HG03139 (cell line): Measurements from ENCODE around the gene SLC16A10.

Experiments used
- ATAC-seq: cut with Tn5 transposase; IDR thresholded peaks from one replicate; pipeline ENCODE4 v1.9.1; 2021; ENCODE audit not compliant: unreplicated experiment

Gene SLC16A10

DNA sequence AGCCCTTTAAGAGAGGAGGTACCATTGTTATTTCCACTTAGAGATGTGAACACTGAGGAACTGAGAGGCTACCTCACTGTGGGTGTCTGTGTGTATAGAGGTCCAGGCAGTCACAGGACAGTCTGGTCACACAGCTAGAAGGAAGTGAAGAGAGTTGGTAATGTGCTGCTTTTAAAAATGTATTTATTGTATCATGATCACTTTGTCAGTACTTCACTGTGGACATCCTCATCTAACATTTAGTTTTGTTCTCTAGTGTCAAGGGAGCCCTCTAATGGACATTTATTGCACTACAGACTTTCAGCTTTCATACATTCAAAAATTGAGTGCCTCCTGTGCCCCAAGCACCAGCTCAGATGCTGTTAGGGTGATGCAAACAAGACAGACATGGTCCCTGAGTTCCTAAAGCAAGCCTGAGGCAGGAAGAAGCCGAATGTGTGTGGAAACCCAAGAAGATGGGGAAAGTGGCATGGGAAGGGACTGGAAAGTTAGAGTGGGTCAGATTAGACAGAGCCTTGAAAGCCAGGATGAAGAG lies 123.0 kb downstream of the SLC16A10 start:
- no peak for ATAC-seq

DNA sequence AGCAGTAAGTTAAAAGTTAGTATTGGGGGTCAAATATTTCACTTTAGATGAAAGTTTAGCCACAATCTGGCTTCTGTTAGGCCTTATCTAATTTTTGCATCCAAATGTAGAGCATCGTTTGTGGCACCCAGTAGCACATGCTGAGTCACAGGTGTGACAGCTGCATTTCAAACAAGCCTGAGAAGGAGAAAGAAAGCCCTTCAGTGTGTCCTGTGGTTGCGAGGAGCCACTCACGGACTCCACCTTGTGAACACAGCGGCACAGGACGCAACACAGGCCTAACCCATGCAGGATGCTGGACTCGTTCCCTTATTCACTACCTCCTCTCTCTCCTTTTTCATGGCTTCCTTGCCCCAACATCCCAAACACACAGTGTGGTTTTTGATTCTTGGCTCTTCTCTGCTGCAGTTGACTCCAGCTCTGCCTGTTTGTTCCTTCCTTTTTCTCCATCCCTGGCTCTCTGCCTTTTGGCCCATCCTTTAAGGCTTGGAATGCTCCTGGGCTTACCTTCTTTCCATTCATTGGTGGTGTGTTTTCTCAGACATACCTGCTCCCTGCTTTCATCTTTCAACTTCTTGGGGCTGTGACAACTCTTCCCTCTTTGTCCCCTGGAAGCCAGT lies 124.2 kb downstream of the SLC16A10 start:
- no peak for ATAC-seq

DNA sequence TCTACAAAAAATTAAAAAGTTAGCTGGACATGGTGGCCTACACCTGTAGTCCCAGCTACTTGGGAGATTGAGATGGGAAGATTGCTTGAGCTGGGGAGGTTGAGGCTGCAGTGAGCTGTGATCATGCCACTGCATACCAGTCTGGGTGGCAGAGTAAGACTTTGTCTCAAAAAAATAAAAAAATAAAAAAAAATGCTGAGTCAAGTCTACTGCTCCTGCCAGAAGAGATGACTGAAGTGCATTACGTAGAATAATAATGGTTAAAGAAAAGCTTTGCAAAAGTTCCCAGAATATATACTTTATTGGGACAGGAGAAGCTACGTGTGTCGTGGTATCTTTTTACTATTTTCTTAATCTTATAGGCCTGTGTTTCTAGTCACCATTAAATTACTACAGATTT lies 125.3 kb downstream of the SLC16A10 start:
- no peak for ATAC-seq

DNA sequence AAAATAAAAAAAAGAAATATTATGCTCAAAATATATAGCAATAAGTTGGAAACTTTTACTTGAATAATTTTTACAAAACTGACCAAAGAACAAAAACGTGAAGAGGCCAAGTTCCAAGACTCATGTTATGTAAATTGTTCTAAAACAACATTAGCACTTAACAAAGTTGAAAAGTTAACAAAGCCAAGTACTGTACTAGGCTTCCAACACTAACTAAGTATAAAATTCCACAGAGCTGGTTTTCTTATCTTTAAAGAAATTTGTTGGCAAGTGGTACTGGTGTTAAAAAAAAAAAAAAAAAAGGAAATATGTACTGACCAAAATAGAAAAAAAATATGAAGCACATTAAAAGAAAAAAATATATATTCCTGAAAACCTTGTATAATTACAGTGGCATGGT lies 127.8 kb downstream of the SLC16A10 start:
- no peak for ATAC-seq

DNA sequence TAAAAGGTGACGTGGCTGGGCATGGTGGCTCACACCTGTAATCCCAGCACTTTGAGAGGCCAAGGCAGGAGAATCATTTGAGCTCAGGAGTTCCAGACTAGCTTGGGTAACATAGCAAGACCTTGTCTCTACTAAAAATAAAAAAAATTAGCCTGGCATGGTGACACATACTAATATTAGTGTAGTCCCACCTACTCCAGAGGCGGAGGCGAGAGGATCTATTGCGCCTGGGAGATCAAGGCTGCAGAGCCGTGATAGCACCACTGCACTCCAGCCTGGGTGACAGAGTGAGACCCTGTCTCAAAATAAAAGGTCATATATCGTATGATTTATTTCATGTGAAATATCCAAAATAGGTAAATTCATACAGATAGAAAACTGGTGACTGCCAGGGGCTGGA lies 132.5 kb downstream of the SLC16A10 start:
- ATAC-seq: no peak

DNA sequence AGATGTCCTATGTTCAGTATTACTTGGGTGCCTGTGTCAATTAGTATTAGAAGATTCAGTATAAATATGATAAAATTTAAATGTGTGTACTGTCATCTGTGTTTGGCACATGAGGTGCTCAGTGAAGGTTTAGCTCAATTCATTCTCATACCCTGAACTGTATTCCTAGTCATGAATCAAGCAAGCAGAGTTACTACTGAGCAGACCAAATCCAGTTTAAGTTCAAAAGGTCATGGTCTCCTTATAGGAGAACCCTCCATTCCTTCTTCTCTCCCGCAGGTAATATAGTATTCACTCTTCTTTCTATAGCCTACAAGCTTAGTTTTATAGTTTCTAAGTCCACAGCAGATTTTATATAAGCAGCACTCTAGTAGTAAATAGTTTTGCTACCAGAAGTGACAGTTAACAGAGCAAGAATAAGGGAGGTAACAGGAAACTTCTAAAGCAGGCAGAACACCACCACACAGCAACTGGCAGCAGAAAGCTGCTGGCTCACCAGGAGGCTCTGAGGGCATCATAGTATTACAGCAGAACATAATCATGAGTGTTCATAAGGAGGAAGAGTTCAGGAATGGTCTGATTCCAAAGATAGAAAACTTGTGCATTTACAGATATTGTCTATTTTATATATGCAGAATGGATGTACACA lies 133.2 kb downstream of the SLC16A10 start:
- no peak for ATAC-seq

DNA sequence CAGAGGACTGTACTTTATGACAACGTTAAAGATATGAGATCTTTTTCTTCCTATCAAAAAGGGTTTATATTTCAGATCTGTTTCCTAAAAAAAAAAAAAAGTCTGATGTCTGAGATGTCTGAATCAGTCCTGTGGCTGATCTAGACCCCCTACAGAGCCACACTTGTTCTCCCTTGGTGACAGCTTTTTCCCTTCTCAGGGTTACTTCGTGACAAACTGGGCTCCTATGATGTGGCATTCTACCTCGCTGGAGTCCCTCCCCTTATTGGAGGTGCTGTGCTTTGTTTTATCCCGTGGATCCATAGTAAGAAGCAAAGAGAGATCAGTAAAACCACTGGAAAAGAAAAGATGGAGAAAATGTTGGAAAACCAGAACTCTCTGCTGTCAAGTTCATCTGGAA lies 134.5 kb downstream of the SLC16A10 start:
- no peak for ATAC-seq

DNA sequence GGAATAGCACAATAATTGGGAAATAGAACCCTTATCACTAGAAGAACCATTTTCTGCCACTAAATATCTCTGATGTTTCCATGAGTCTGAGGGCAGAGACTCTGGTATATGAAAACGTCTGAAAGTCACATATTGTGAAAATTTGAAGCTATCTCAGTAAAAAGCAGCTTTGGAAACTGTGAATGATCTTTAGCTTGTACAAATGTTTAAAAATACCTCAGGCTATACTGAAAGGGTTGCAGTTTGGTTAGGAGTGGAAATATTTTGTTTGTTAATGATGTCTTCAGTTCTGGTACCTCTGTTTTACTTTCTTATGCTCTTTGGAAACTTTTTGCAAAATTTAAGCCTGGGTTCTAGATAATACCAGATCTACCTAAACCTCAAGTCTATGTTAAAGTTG lies 135.0 kb downstream of the SLC16A10 start:
- ATAC-seq: no peak

DNA sequence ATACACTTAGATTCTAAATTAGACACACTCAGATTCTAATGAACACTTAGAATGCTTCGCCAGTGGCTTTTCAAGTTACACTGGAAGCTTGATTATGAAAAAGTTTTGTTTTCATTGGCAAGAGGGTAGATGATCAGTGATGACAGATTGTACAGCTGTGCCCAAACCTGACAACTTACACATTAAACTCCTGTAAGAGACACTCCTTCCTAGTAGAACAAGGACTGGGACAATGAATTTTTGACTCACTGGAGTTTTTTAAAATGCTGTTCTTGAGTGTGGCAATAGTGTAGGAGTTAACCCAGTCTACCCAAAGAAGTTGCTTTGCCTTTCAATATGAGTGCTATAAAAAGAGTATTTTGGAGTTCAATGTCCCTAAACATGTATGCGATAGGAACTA lies 140.8 kb downstream of the SLC16A10 start:
- ATAC-seq: no peak

DNA sequence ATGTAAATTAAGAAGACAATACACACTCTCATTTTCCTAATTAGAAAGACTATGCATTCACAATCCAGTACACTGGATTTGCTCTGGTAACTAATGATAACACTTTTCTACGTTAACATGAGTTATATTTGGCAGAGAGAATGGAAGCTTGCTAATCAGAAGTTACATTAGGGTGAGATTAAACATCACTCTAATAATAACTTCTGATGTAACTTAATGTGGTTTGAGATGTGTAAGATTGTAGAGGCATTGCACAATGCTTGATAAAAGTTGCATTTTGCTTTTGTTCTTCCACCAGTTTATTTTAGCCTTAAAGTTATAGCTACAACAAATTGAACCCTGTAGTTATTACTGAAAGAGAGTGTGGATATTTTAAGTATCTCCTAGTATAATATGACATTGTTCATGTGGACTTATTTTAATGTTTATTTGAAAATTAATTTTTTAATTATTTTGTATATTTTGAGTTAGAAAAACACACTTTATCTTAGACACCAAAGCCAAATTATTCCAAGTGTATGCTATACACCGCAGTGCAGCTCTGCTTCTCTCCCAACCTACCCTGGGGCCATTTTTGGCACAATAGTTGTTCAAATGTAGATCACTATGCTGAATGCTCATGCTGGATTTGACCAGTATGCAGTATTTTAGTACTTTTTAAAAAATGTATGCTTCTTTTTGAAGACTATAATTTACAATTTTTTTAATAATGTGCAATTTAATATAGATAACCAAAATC lies 143.2 kb downstream of the SLC16A10 start:
- no peak for ATAC-seq

DNA sequence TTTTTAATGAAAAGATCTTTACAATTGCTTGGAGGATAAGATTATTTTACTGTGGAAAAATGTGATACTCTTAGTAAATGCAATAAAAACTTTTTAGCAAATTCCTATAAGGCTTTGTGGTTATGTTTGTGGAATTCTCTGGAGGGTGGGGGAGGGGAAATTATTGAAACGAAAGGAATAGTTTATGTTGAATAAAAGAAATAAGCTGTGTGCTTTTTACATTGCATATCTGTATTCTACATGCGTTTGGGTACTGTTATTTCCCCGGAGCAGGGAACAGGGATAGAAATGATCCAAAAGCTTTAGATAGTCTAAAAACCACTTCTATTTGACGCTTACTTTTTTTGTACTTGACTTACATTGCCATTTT lies 143.8 kb downstream of the SLC16A10 start:
- no peak for ATAC-seq

DNA sequence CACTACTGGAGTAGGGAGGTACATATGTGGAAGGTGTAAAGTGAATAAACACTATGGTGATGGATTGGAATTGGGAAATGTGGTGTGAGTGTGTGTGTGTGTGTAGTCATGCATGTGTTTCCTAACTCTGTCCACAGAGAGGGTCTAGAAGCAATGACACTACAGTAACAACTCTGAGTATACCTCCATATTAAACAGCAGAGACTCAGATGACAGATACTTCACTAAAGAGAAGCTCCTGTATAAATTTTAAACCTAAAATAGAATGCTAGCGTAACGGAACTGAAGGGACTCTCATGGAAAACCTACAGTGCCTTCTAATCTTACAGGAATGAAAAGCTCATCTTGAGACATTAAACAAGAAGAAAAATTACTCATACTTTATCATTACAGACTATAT lies 150.5 kb downstream of the SLC16A10 start:
- no peak for ATAC-seq

DNA sequence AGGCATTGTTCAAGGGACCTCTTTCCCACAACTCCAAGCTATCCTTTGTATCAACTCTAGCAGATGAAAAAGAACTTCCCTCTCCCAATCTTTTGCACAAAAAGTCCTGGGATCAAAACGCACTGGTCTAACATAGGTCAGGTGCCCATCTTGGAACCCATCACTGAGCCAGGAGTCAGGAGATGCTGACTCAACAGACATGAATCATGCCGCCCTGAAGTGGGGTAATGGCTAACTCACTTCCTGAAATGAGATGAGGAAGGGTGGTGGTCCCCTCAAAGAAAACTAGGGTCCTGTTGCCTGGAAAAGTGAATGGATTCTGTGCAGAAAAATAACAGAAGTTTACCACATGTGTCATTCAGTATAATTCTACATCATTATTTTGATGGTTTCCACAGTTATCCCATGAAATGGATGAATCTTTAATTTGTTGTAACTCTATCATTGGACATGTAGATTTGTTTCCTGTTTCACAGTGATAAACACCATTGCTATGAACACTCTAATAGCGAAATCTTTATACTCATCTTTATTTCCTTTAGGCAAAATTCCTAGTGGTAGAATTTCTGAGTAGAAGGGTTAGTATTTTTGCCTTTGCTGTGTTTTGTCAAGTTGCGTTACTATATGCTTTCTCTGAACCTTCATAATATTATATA lies 151.3 kb downstream of the SLC16A10 start:
- no peak for ATAC-seq

DNA sequence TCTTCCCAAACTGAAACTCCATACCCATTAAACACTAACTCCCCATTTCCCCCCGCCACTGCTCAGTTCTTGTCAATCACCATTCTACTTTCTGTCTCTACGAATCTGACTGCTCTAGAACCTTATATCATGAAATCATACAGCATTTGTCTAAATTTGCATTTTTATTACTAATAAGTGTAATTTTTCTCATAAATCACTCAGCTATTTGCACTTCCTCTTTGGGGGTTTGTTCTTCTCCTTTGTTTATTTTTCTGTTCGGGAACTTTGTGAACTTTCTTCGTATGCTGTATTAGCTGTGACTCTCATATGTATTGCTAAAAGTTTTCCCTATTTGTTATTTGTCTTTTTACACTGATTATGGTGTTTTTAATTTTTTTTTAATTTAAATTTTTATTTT lies 152.2 kb downstream of the SLC16A10 start:
- ATAC-seq: no peak

DNA sequence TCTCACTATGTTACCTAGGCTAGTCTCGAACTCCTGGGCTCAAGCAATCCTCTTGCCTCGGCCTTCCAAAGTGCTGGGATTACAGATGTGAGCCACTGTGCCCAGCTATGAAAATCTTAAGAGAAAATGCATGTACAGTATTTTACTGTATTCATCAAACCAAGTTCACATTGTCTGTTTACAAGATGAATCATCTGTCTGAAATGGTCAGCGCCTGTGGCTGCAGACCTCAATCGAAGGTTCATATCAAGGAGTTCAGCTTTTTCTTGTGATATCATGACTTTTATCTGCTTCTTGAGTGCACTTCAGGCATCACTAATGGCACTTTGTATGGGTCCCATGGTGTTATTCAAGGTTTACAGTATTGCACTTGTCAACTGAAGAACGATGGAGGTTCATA lies 155.1 kb downstream of the SLC16A10 start:
- ATAC-seq: no peak

DNA sequence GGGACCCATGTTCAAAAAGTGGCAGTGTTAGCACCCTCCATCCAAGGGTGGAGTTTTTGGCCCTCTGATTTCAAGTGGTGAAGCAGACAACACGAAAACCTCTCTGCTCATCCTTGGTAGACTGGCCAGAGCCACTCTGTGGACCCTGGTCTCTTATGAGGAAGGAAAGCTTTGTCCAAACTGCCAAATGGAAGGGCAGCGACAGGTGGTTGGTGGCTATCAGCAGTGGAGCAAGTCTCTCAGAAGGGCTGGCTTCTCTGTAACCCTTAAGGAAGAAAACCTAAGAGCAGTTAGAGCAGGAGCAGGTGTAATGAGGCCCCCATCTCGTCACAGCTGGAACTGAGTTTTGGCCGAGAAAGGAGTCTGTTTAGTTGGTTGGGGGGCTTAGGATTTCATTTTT lies 155.8 kb downstream of the SLC16A10 start:
- no peak for ATAC-seq

DNA sequence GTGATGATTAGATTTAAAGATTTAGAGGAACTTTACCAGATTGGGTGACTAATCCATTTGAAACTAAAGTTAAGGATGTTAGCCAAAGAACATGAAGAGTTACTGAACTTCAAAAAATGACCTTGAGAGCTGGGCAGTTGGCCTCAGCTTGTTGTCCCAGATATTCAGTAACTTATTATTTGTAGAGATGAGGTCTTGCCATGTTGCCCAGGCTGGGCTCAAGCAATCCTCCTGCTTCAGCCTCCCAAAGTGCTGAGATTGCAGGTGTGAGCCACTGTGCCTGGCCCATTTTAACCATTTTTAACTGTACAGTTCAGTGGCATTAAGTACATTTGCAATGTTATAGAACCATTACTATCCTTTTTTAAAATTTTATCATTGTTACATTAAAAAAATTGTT lies 161.5 kb downstream of the SLC16A10 start:
- ATAC-seq: no peak

DNA sequence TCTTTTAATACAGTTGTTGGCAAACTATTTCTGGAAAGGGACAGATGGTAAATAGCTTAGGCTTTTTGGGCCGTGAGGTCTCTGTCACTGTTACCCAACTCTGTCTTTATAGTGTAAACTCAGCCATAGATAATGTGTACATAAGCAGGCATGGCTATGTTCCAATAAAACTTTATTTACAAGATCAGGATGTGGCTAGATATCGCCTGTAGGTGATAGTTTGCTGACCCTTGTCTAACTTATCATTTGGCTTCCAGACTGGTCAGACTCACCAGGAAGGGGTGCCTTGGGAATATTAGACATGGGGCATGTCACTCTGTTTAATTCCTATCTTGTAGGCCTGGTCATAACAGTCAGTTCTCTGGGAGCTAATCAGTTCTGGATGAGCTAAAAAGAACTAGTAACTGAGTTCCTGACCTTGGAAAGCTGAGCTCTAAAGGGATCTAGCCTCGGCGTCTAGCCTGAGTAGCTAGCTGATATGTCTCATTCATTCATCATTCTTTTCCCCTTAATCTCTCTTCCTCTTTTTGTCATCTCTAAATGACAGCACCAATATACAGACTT lies 163.6 kb downstream of the SLC16A10 start:
- ATAC-seq: no peak

DNA sequence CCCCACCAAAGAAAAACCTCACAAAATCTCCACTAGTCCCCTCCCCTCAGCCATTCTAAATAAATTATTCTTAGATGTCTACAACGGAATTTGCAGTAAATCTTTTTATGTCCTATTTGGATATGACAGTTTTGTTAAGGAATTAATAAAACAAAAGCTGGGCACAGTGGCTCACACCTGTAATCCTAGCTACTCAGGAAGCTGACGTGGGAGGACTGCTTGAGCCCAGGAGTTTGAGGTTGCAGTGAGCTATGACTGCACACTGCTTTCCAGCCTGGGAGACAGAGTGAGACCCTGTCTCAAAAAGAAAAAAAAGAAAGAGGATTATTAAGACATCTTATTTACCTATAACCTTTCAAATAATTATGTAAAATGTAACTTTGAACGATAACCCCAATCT lies 165.4 kb downstream of the SLC16A10 start:
- no peak for ATAC-seq

DNA sequence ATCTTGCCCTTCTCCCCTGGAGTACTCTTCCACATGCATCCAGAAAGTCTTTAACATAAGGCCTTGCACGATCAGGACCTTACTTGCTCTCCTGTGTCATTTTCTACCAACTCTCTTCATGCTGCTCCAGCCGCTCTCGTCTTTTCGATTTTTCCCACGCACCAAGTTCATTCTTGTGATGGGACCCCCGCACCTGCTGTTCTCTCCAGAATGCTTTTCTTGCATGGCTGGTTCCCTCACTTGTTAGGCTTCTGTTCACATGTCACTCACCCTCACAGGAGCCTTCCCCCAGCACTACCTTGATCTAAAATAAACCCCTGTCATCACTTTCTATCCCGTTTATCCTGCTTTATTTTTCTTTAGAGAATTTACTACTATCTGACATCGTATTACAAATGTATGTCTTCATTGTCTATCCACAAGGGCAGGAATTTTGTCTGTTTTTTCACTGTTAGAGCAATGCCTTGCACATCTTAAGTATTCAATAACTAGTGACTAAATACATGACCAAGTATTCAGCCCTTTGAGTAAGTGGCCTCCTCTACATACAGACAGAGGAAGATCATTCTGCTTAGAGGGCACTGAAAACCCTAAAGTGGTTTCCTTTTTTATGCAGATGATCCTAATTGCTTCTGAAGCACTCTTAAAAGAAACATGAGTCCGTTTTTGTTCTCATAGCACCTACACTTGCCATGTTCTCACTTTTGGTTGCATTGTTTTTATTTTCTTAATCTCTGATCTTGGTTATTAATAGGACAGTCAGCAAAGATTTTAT lies 166.9 kb downstream of the SLC16A10 start:
- no peak for ATAC-seq

DNA sequence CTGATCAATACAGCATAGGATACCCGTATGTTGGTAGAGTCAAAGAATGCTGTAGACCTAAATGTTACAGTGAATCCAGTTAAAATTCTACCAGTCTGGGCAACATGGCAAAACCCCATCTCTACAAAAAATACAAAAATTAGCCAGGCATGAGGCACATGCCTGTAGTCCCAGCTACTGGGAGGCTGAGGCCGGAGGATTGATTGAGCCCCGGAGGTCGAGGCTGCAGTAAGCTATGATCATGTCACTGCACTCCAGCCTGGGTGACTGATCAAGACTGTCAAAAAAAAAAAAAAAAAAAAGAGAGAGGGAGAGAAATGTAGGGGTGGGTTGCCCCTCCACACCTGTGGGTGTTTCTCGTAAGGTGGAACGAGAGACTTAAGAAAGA lies 167.5 kb downstream of the SLC16A10 start:
- no peak for ATAC-seq
